ENCODE measurements around the gene MESP2.

The MESP2 gene, protein sequence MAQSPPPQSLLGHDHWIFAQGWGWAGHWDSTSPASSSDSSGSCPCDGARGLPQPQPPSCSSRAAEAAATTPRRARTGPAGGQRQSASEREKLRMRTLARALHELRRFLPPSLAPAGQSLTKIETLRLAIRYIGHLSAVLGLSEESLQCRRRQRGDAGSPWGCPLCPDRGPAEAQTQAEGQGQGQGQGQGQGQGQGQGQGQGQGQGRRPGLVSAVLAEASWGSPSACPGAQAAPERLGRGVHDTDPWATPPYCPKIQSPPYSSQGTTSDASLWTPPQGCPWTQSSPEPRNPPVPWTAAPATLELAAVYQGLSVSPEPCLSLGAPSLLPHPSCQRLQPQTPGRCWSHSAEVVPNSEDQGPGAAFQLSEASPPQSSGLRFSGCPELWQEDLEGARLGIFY

GRCh38 chr15:89776274-89777072 is at the start of gene MESP2:
TSS of gene MESP2 (plus strand) at chr15:89776332. CDS start at chr15:89776358, 26 bp downstream.
- Mint-ChIP-seq H3K27me3 (peaks cover 25% of the 10 kb centered on the region), H3K9me3 (no peaks in the 10 kb centered on the region), H3K27ac (peak within 1 kb of the TSS; percentile 70), H3K36me3 (ENCODE audit: low read depth) (no peaks in the 10 kb centered on the region), H3K4me1 (ENCODE audit: low read depth) (peaks cover 26% of the 10 kb centered on the region), H3K4me3 (peak within 1 kb of the TSS; percentile 69)
- intact Hi-C loops (cut with micrococcal nuclease): no loop called here

DNA sequence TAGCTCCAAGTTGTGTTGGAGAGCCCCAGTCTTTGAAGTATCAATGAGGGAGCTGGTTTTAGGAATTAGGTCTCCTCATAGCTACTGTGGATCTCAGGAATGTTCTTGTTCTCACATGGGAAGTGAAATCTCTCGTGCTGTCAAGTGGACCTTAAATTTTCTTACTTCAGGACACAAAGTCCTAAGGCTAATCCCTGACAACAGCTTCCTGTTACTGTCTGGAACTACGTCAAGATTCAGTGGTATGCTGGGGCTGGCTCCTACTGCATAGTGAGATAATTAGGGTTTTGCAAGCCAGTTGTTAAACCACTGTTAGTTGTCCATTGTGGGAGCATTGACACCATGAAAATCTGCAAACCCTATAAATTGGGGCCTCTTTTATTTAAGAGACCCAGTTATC is 47.9 kb upstream of the MESP2 start:
- Mint-ChIP-seq H3K36me3 (ENCODE audit: low read depth) (no peaks in the 10 kb centered on the region), H3K4me3 (no peak overlapping the region), H3K4me1 (ENCODE audit: low read depth) (no peaks in the 10 kb centered on the region), H3K27ac (no peak overlapping the region), H3K9me3 (no peaks in the 10 kb centered on the region), H3K27me3 (peaks cover 11% of the 10 kb centered on the region)
- intact Hi-C loops (cut with micrococcal nuclease): no loop called here

- Mint-ChIP-seq H3K27me3 (peaks cover 22% of the 10 kb centered on the region), H3K4me1 (ENCODE audit: low read depth) (no peaks in the 10 kb centered on the region), H3K9me3 (no peaks in the 10 kb centered on the region), H3K36me3 (ENCODE audit: low read depth) (no peaks in the 10 kb centered on the region), H3K4me3 (no peak overlapping the region), H3K27ac (no peak overlapping the region)
- intact Hi-C loops (cut with micrococcal nuclease): no loop called here
These were observed 44.9 kb upstream of the MESP2 start for GRCh38 chr15:89731275-89731674.

DNA sequence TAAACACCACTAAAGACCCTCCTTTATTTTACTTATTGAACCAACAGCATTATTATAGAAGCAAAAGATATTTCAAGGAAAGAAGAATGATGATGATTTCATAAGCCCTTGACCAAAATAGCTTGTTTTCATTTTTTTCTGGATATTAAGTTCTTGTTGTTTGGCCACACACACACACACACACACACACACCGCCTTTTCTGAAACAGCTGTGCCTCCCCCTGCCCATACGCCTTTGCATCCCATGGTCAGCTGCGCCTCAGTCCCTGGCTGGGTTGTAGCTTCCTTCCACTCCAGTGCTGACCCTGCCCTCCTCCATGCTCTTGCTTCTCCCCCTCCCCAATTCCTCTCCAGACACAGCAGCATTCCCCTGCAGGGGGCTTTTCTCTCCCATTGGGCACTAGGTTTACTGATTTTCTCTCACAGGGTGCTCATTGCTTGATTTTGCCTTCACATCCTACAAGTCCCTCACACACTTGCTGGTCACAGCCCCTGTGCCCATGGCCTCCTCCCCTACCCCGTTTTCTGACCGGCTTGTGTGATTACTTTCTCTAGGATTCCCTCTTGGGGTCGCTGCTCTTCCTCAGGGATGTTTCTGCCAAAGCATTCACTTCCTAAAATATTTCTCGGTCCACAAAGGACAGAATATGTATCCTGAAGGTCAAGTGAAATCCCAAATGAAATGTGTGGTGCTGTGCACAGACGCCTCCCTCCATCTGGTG is 43.5 kb upstream of the MESP2 start:
- intact Hi-C loops (cut with micrococcal nuclease): no loop called here
- Mint-ChIP-seq H3K4me3 (no peak overlapping the region), H3K36me3 (ENCODE audit: low read depth) (no peaks in the 10 kb centered on the region), H3K9me3 (no peaks in the 10 kb centered on the region), H3K27ac (no peak overlapping the region), H3K4me1 (ENCODE audit: low read depth) (no peaks in the 10 kb centered on the region), H3K27me3 (peaks cover 25% of the 10 kb centered on the region)

DNA sequence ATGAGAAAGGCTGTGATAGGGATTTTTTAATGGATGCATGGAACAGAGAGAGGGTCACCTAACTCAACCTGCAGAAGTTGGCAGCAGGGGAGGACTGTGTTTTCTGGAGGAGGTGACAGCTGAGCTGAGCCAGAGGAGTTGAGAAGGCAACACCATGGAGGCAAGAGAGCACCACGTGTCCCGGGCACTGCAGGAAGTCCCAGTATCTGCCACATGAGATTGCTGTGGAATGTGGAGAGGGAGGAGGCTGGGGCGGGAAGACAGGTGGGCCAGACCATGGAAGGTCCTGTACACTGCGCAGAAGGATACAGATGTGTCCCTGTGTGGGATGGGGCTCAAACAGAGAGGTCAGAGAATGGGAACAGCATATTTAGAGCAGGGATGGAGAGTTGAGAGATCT is 40.4 kb upstream of the MESP2 start:
- no peaks in the 10 kb centered on the region for H3K9me3 Mint-ChIP-seq
- no peaks in the 10 kb centered on the region for H3K4me1 Mint-ChIP-seq (ENCODE audit: low read depth)
- no peak overlapping the region for H3K4me3 Mint-ChIP-seq
- no peaks in the 10 kb centered on the region for H3K36me3 Mint-ChIP-seq (ENCODE audit: low read depth)
- H3K27me3 Mint-ChIP-seq: peaks cover 22% of the 10 kb centered on the region
- intact Hi-C loops (cut with micrococcal nuclease): no loop called here
- no peak overlapping the region for H3K27ac Mint-ChIP-seq

DNA sequence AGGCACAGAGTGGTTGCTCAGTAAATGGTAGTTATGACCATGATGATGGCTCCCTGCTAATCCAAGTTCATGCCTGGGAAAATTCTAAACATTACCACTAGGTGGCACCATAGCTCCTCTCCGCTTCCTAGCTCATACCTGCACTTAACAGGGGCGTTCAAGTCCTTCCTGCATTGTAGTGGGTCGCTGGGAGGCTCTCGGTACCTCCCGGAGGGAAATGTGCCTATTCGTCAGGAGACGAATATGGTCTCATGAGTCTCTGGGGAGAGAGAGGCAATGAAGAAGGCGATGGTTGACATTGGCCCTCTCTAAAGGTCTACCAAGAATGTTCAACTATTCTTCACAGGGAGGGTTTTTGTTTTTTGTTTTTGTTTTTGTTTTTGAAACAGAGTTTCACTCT is 36.0 kb upstream of the MESP2 start:
- no peak overlapping the region for H3K4me3 Mint-ChIP-seq
- peaks cover 13% of the 10 kb centered on the region for H3K27me3 Mint-ChIP-seq

GRCh38 chr15:89743011-89743410 is 33.1 kb upstream of the MESP2 start:
- Mint-ChIP-seq H3K9me3 (no peaks in the 10 kb centered on the region), H3K36me3 (ENCODE audit: low read depth) (no peaks in the 10 kb centered on the region), H3K4me1 (ENCODE audit: low read depth) (no peaks in the 10 kb centered on the region), H3K27me3 (peaks cover 5% of the 10 kb centered on the region), H3K27ac (no peak overlapping the region), H3K4me3 (no peak overlapping the region)
- intact Hi-C loops (cut with micrococcal nuclease): loop anchor here (5.0 kb wide), 1 partner anchor 344 kb away; no protein-coding TSS in a partner anchor

More for the DNA sequence above, 36.0 kb upstream of the MESP2 start:
- no peaks in the 10 kb centered on the region for H3K36me3 Mint-ChIP-seq (ENCODE audit: low read depth)
- H3K9me3 Mint-ChIP-seq: no peaks in the 10 kb centered on the region
- no peak overlapping the region for H3K27ac Mint-ChIP-seq
- H3K4me1 Mint-ChIP-seq (ENCODE audit: low read depth): no peaks in the 10 kb centered on the region
- intact Hi-C loops (cut with micrococcal nuclease): loop anchor here (1.0 to 5.0 kb wide), 2 partner anchors 148 to 347 kb away; no protein-coding TSS in a partner anchor

GRCh38 chr15:89743594-89743993 is 32.5 kb upstream of the MESP2 start:
- Mint-ChIP-seq H3K36me3 (ENCODE audit: low read depth) (no peaks in the 10 kb centered on the region), H3K4me1 (ENCODE audit: low read depth) (no peaks in the 10 kb centered on the region), H3K27me3 (peaks cover 11% of the 10 kb centered on the region), H3K27ac (no peak overlapping the region), H3K9me3 (no peaks in the 10 kb centered on the region), H3K4me3 (no peak overlapping the region)
- intact Hi-C loops (cut with micrococcal nuclease): loop anchor here (5.0 kb wide), 1 partner anchor 344 kb away; no protein-coding TSS in a partner anchor

- no peak overlapping the region for H3K27ac Mint-ChIP-seq
- H3K27me3 Mint-ChIP-seq: peaks cover 27% of the 10 kb centered on the region
- intact Hi-C loops (cut with micrococcal nuclease): no loop called here
- H3K4me1 Mint-ChIP-seq (ENCODE audit: low read depth): peaks cover 4% of the 10 kb centered on the region
- no peaks in the 10 kb centered on the region for H3K36me3 Mint-ChIP-seq (ENCODE audit: low read depth)
- H3K4me3 Mint-ChIP-seq: no peak overlapping the region
- H3K9me3 Mint-ChIP-seq: no peaks in the 10 kb centered on the region
These were observed 31.0 kb upstream of the MESP2 start for GRCh38 chr15:89745131-89745530.

GRCh38 chr15:89745768-89746167 is 30.4 kb upstream of the MESP2 start:
- intact Hi-C loops (cut with micrococcal nuclease): no loop called here
- H3K4me3 Mint-ChIP-seq: no peak overlapping the region
- no peak overlapping the region for H3K27ac Mint-ChIP-seq
- H3K9me3 Mint-ChIP-seq: no peaks in the 10 kb centered on the region
- peaks cover 28% of the 10 kb centered on the region for H3K27me3 Mint-ChIP-seq
- H3K4me1 Mint-ChIP-seq (ENCODE audit: low read depth): peaks cover 4% of the 10 kb centered on the region
- no peaks in the 10 kb centered on the region for H3K36me3 Mint-ChIP-seq (ENCODE audit: low read depth)

GRCh38 chr15:89746386-89746780 is 29.7 kb upstream of the MESP2 start:
- Mint-ChIP-seq H3K27me3 (peaks cover 28% of the 10 kb centered on the region), H3K4me3 (no peak overlapping the region), H3K4me1 (ENCODE audit: low read depth) (peaks cover 4% of the 10 kb centered on the region), H3K9me3 (no peaks in the 10 kb centered on the region), H3K36me3 (ENCODE audit: low read depth) (no peaks in the 10 kb centered on the region), H3K27ac (no peak overlapping the region)
- intact Hi-C loops (cut with micrococcal nuclease): no loop called here

- H3K9me3 Mint-ChIP-seq: no peaks in the 10 kb centered on the region
- no peaks in the 10 kb centered on the region for H3K36me3 Mint-ChIP-seq (ENCODE audit: low read depth)
- no peak overlapping the region for H3K4me3 Mint-ChIP-seq
- intact Hi-C loops (cut with micrococcal nuclease): no loop called here
- H3K27me3 Mint-ChIP-seq: peaks cover 39% of the 10 kb centered on the region
- H3K4me1 Mint-ChIP-seq (ENCODE audit: low read depth): peaks cover 4% of the 10 kb centered on the region
- no peak overlapping the region for H3K27ac Mint-ChIP-seq
These were observed 28.1 kb upstream of the MESP2 start for GRCh38 chr15:89747708-89748682.

DNA sequence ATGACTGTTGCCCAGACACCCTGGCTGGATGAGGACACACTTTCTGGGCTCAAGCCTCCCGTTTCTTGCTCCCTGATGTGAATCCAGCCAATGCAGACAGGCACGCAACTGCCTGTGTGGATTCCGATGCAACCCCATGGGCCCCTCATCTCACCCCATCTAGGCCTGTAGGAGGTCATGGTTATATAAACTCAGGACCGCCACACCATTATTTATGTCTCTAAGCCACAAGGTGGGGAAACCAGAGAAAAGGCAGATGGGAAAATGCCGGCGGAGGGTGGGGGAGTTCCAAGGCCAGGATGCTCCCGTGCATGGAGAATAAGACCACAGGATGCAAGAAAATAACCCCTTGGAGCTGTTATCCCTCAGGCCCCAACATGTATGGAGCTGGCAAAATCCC is 27.1 kb upstream of the MESP2 start:
- Mint-ChIP-seq H3K36me3 (ENCODE audit: low read depth) (no peaks in the 10 kb centered on the region), H3K9me3 (no peaks in the 10 kb centered on the region), H3K4me1 (ENCODE audit: low read depth) (peaks cover 4% of the 10 kb centered on the region), H3K4me3 (no peak overlapping the region), H3K27me3 (peaks cover 43% of the 10 kb centered on the region), H3K27ac (no peak overlapping the region)
- intact Hi-C loops (cut with micrococcal nuclease): no loop called here

All from dendritic cell treated with granulocyte-macrophage colony-stimulating factor and Interleukin-4, amounts not matched to agents 40 ng/mL and 50 ng/mL, for 4 days (primary cell).